Activated CD8-positive, alpha-beta memory T cell treated with anti-CD3 and anti-CD28 coated beads for 1 hour (primary cell): Measurements from ENCODE around the gene TTC8.
"Not testable (repeated sequence)": the region's sequence is repeated elsewhere in the genome, so short reads cannot be mapped to it uniquely, and the experiment has no call there.

Experiments
- DNase-seq, 2 donors: peaks; one replicate each; pipeline ENCODE4 v3.0.0-alpha.2; 2020; ENCODE audit warnings: low read depth in 1 of 2; ENCODE audit errors: extremely low read depth in 1 of 2

Gene TTC8

GRCh38 chr14:88823968-88824313, 510 bp upstream of the TTC8 start:
- DNase-seq = no peak

GRCh38 chr14:88825078-88825458, 617 bp downstream of the TTC8 start:
- DNase-seq = no peak

GRCh38 chr14:88825503-88825902, 1.1 kb downstream of the TTC8 start:
- DNase-seq = no peak

- DNase-seq = no peak
Observed at GRCh38 chr14:88829188-88829587, 4.7 kb downstream of the TTC8 start.

- DNase-seq = no peak
Observed at GRCh38 chr14:88829685-88830302, 5.3 kb downstream of the TTC8 start.

- no peak for DNase-seq
Observed at GRCh38 chr14:88831284-88831683, 6.8 kb downstream of the TTC8 start.

- DNase-seq = no peak
Observed at GRCh38 chr14:88834883-88835431, 10.5 kb downstream of the TTC8 start.

- no peak for DNase-seq
Observed at GRCh38 chr14:88835661-88836060, 11.2 kb downstream of the TTC8 start.

GRCh38 chr14:88837495-88837894, 13.0 kb downstream of the TTC8 start:
- no peak for DNase-seq

- no peak for DNase-seq
Observed at GRCh38 chr14:88838015-88838414, 13.6 kb downstream of the TTC8 start.

GRCh38 chr14:88840926-88841325, 16.5 kb downstream of the TTC8 start:
- no peak for DNase-seq

GRCh38 chr14:88841741-88842140, 17.3 kb downstream of the TTC8 start:
- DNase-seq = no peak

GRCh38 chr14:88842414-88842813, 18.0 kb downstream of the TTC8 start:
- no peak for DNase-seq

GRCh38 chr14:88844980-88845491, 20.6 kb downstream of the TTC8 start:
- DNase-seq = no peak

- DNase-seq = no peak
Observed at GRCh38 chr14:88848571-88848970, 24.1 kb downstream of the TTC8 start.

- DNase-seq = no peak
Observed at GRCh38 chr14:88849716-88850115, 25.3 kb downstream of the TTC8 start.

GRCh38 chr14:88851587-88851986, 27.1 kb downstream of the TTC8 start:
- no peak for DNase-seq

GRCh38 chr14:88852632-88853031, 28.2 kb downstream of the TTC8 start:
- no peak for DNase-seq

GRCh38 chr14:88853129-88853528, 28.7 kb downstream of the TTC8 start:
- no peak for DNase-seq

GRCh38 chr14:88856786-88857366, 32.4 kb downstream of the TTC8 start:
- DNase-seq = no peak

GRCh38 chr14:88857861-88858260, 33.4 kb downstream of the TTC8 start:
- not testable (repeated sequence) for DNase-seq

GRCh38 chr14:88859118-88859517, 34.7 kb downstream of the TTC8 start:
- DNase-seq = not testable (repeated sequence)

GRCh38 chr14:88863167-88863566, 38.7 kb downstream of the TTC8 start:
- DNase-seq = no peak
